GM13976 (cell line): ENCODE measurements around the gene MFRP.

ENCODE experiments used
- DNase-seq: peaks from one replicate; pipeline ENCODE4 v3.0.0; 2012; ENCODE audit warnings: low spot score
- CTCF ChIP-seq: IDR thresholded peaks from 2 replicates; pipeline ENCODE4 v1.5.1; 2012; ENCODE audit warnings: borderline replicate concordance, mild to moderate bottlenecking; ENCODE audit not compliant: insufficient read depth; ENCODE audit errors: extremely low read depth, missing control alignments, control extremely low read depth
- in situ Hi-C: fragments of 300-500 bp; cut with MboI; formaldehyde crosslinking; loops from one replicate; pipeline ENCODE4 v1.12.0; 2022; ENCODE audit warnings: low sequenced_read_pairs, mixed read lengths, inconsistent platforms; ENCODE audit not compliant: unreplicated experiment

Gene MFRP

GRCh38 chr11:119363081-119363850 is 16.8 kb upstream of the MFRP start:
- no peak for DNase-seq
- in situ Hi-C loops, result no loop called here

GRCh38 chr11:119362741-119363080 is 16.2 kb upstream of the MFRP start:
- TF ChIP-seq CTCF, result no peak
- in situ Hi-C loops, result no loop called here
- DNase-seq, result no peak

More at GRCh38 chr11:119363081-119363850, 16.8 kb upstream of the MFRP start:
- TF ChIP-seq CTCF, result no peak

GRCh38 chr11:119361941-119362725 is 15.6 kb upstream of the MFRP start:
- no peak for TF ChIP-seq CTCF
- no peak for DNase-seq
- in situ Hi-C loops, result no loop called here

GRCh38 chr11:119361056-119361787 is 14.7 kb upstream of the MFRP start:
- DNase-seq, result peak; percentile 66
- no peak for TF ChIP-seq CTCF
- in situ Hi-C loops, result no loop called here

GRCh38 chr11:119359365-119360214 is 13.1 kb upstream of the MFRP start:
- TF ChIP-seq CTCF, result no peak
- in situ Hi-C loops, result loop anchor here (10.0 kb wide), 1 partner anchor 115 kb away; no protein-coding TSS in a partner anchor
- no peak for DNase-seq

GRCh38 chr11:119357074-119357473 is 10.6 kb upstream of the MFRP start:
- no peak for DNase-seq
- in situ Hi-C loops, result loop anchor here (10.0 kb wide), 1 partner anchor 118 kb away; no protein-coding TSS in a partner anchor
- TF ChIP-seq CTCF, result no peak
